Muscle layer of duodenum (tissue), 2 donors: ENCODE measurements around the gene APOH.

ENCODE experiments used
- H3K27ac ChIP-seq: one replicate; pipeline ENCODE4 v1.7.0; 2013; ENCODE audit warnings: mild to moderate bottlenecking, low read length
- H3K27me3 ChIP-seq: one replicate; pipeline ENCODE4 v1.7.0; 2013; ENCODE audit warnings: low read depth, mild to moderate bottlenecking, control low read depth, low read length
- H3K36me3 ChIP-seq, 2 donors: one replicate each; pipeline ENCODE4 v1.7.0; 2013; ENCODE audit warnings: low read length in 2 of 2, control low read depth in 1 of 2, mild to moderate bottlenecking in 1 of 2; ENCODE audit not compliant: insufficient read depth in 2 of 2, control insufficient read depth in 1 of 2
- H3K4me1 ChIP-seq, 2 donors: one replicate each; pipeline ENCODE4 v1.7.0; 2013; ENCODE audit warnings: low read length in 2 of 2, mild to moderate bottlenecking in 2 of 2, control low read depth in 1 of 2, moderate library complexity in 1 of 2; ENCODE audit not compliant: insufficient read depth in 2 of 2, control insufficient read depth in 1 of 2
- H3K4me3 ChIP-seq, 2 donors: one replicate each; pipeline ENCODE4 v1.7.0; 2013; ENCODE audit warnings: low read length in 2 of 2, low read depth in 1 of 2, mild to moderate bottlenecking in 1 of 2
- H3K9me3 ChIP-seq, 2 donors: one replicate each; pipeline ENCODE4 v1.7.0; 2013; ENCODE audit warnings: low read length in 2 of 2, control low read depth in 1 of 2, mild to moderate bottlenecking in 1 of 2; ENCODE audit not compliant: control insufficient read depth in 1 of 2
- donor health status: healthy.

APOH gene

DNA sequence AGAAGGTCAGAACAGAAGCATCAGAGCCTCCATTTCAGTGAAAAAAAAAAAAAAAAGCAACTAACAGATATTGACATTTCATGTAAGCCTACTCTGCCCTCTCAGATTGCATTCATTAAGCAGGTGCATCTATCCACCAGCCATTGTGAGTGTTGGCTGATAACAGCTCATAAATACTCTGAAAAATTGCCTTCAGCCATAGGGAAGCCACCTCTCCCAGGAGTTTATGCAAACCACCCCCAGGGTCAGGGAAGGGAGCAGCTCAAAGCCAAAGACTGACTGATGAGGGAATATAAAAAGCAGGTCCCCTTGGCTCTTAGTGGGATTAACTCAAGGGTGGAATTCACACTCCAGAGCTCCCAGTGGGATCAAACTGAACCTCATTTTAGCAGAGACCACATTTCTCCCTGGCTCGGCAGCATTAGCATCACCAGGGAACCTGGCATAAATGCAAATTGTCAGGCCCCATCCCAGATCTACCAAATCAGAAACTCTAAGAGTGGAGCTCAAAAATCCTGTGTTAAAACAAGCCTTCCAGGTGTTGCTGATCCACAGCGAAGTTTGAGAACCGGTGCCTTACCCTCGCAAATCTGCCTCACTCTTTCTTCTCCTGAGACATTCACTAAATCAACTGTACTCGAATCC, 14.2 kb downstream of the APOH start:
- H3K9me3 ChIP-seq, result no peaks in the 10 kb centered on the region
- no peak overlapping the region for H3K27ac ChIP-seq
- H3K4me1 ChIP-seq, result no peaks in the 10 kb centered on the region
- no peak overlapping the region for H3K4me3 ChIP-seq
- no peaks in the 10 kb centered on the region for H3K27me3 ChIP-seq
- no peaks in the 10 kb centered on the region for H3K36me3 ChIP-seq

- H3K27ac ChIP-seq, result no peak overlapping the region
- no peaks in the 10 kb centered on the region for H3K4me1 ChIP-seq
Observed at GRCh38 chr17:66211047-66211810, 18.0 kb downstream of the APOH start.

DNA sequence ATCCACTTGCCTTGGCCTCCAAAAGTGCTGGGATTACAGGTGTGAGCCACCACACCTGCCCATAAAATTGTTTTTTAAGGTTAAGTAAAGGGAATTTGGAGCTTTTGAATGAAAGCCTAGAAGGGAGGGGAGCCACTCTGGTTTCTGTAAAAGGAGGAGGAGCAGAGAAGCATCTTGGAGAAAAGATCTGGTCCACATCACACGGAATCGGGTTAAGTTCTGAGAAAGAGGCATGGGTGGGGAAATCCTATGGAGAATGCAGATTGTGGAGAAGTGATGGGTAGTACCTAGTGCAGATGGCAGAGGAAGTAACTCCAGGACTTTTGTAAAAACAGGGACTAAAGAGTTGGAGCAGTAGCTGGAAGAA, 19.0 kb downstream of the APOH start:
- no peak overlapping the region for H3K27ac ChIP-seq
- H3K4me3 ChIP-seq, result no peak overlapping the region
- H3K9me3 ChIP-seq, result no peaks in the 10 kb centered on the region

More at GRCh38 chr17:66211047-66211810, 18.0 kb downstream of the APOH start:
- Histone ChIP-seq H3K9me3 (no peaks in the 10 kb centered on the region), H3K36me3 (no peaks in the 10 kb centered on the region), H3K4me3 (no peak overlapping the region), H3K27me3 (no peaks in the 10 kb centered on the region)

DNA sequence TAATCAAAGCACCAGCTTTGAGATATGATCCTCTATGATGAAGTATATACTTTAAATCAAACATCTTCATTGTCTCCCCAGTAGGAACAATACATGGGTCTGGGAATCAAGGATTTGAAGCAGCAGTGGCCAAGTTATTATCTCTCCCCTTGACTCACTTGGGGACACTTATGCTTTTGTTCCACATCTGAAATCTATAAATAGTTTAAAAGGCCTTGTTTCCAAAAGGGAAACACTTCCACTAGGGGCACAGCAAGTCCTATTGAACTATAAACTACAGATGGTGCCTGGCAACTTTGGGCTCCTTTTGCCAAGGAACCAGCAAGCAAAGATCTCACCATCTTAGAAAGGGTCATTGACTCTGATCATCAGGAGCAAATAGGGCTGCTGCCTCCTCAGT, 21.3 kb downstream of the APOH start:
- Histone ChIP-seq H3K4me1 (no peaks in the 10 kb centered on the region), H3K27ac (no peak overlapping the region), H3K36me3 (no peaks in the 10 kb centered on the region), H3K27me3 (no peaks in the 10 kb centered on the region), H3K9me3 (no peaks in the 10 kb centered on the region), H3K4me3 (no peak overlapping the region)

More for the DNA sequence above, 19.0 kb downstream of the APOH start:
- Histone ChIP-seq H3K4me1 (no peaks in the 10 kb centered on the region), H3K36me3 (no peaks in the 10 kb centered on the region), H3K27me3 (no peaks in the 10 kb centered on the region)

GRCh38 chr17:66203274-66204015, 25.8 kb downstream of the APOH start:
- no peaks in the 10 kb centered on the region for H3K9me3 ChIP-seq
- H3K4me3 ChIP-seq, result no peak overlapping the region
- no peak overlapping the region for H3K27ac ChIP-seq
- H3K36me3 ChIP-seq, result no peaks in the 10 kb centered on the region
- no peaks in the 10 kb centered on the region for H3K4me1 ChIP-seq
- H3K27me3 ChIP-seq, result no peaks in the 10 kb centered on the region

DNA sequence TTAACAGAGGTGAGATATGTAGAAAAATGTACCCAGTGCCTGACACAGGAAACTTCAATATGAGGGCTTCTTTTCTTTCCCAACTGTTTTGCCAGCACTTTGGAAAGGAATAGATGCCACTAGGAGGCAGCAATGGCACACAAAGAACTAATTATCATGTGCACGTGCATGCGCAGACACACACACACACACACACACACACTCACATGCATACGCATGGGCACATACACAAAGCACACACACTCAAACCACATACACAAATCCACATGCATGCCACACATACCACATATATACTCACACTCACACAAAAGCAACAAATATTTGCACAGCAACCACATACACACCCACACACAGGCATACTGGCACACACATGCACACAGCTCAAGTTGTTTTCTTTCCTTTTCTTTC, 28.5 kb downstream of the APOH start:
- no peak overlapping the region for H3K27ac ChIP-seq
- H3K36me3 ChIP-seq, result no peaks in the 10 kb centered on the region
- no peak overlapping the region for H3K4me3 ChIP-seq
- H3K4me1 ChIP-seq, result no peaks in the 10 kb centered on the region
- H3K9me3 ChIP-seq, result no peaks in the 10 kb centered on the region
- H3K27me3 ChIP-seq, result no peaks in the 10 kb centered on the region

- H3K36me3 ChIP-seq, result no peaks in the 10 kb centered on the region
- H3K4me1 ChIP-seq, result no peaks in the 10 kb centered on the region
- no peaks in the 10 kb centered on the region for H3K9me3 ChIP-seq
- H3K27me3 ChIP-seq, result no peaks in the 10 kb centered on the region
- H3K27ac ChIP-seq, result no peak overlapping the region
- H3K4me3 ChIP-seq, result no peak overlapping the region
Observed at GRCh38 chr17:66198242-66198641, 31.0 kb downstream of the APOH start.

GRCh38 chr17:66192378-66192687, 36.9 kb downstream of the APOH start:
- Histone ChIP-seq H3K27ac (no peak overlapping the region), H3K9me3 (no peaks in the 10 kb centered on the region), H3K36me3 (no peaks in the 10 kb centered on the region), H3K27me3 (no peaks in the 10 kb centered on the region), H3K4me3 (peak overlapping the region; percentile 75 to 86), H3K4me1 (peaks cover 0 to 13% of the 10 kb centered on the region in 2 donors)

GRCh38 chr17:66191593-66192377, 37.4 kb downstream of the APOH start, which contains the start of gene CEP112:
Gene CEP112, minus strand, starts transcription at chr17:66192133.
- Histone ChIP-seq H3K36me3 (no peaks in the 10 kb centered on the region), H3K4me1 (peaks cover 0 to 13% of the 10 kb centered on the region in 2 donors), H3K9me3 (no peaks in the 10 kb centered on the region), H3K27ac (no peak within 1 kb of the TSS), H3K4me3 (peak within 1 kb of the TSS; percentile 75 to 86), H3K27me3 (no peaks in the 10 kb centered on the region)

DNA sequence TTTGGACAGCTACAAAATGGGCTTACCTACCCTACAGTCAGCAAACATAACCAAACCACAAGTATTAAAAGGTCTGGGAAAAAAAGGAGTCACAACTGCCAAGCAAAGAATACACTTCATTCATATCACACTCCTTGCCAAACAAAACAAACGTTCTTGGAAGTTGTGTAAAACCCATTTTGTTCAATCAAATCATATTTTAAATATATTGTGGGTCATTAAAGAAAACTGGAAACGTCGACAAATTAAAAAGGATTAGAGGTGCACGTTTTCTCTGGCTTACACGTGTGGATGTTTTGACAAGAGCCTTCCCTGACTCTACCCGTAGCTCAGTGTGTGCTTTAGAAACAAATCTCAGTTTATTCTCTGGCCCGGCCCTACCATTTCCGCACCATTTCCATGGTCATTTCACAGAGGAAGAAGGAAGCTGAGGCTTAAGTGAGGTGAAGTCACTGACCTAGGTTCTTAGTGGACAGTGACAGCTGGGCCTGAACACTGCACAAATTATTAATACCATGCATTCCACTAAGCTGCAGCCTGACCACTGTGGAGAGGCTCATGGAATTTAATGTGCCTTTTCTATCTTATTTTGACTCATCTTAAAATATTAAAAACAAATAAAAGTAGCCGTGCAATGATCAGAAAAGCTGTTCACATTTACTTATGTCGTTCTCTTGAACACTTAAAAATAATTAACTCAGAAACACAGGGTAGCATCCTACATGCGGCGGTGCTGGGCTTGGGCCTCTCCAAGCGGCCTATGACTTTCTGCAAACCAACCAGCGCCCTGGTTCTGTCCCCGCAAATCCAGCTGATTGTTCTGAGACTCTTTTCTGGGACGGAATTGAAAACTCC, 38.2 kb downstream of the APOH start:
- H3K4me3 ChIP-seq, result peak overlapping the region; percentile 75 to 86
- H3K4me1 ChIP-seq, result peaks cover 0 to 13% of the 10 kb centered on the region in 2 donors
- H3K27me3 ChIP-seq, result no peaks in the 10 kb centered on the region
- no peaks in the 10 kb centered on the region for H3K9me3 ChIP-seq
- H3K36me3 ChIP-seq, result no peaks in the 10 kb centered on the region
- H3K27ac ChIP-seq, result no peak overlapping the region
